Stimulated activated CD4-positive, alpha-beta T cell treated with anti-CD3 and anti-CD28 coated beads, Interleukin-1b, Interleukin-23, amount 100 ng/mL, for 4 hours (primary cell): ENCODE measurements around the gene ADISSP.
A peak's percentile ranks its signal among the peaks of the same experiment; 100 is the strongest.

Experiments used
- DNase-seq, 2 donors: peaks; one replicate each; pipeline ENCODE4 v3.0.0-alpha.2; 2020; ENCODE audit warnings: low read depth in 2 of 2

The ADISSP gene

GRCh38 chr20:3755269-3755668, 12.3 kb downstream of the ADISSP start:
- no peak for DNase-seq

- no peak for DNase-seq
Measured at GRCh38 chr20:3754276-3754630, 13.3 kb downstream of the ADISSP start.

GRCh38 chr20:3753501-3754275, 13.9 kb downstream of the ADISSP start:
- DNase-seq: no peak

- peak; percentile 31 to 48 for DNase-seq
Measured at GRCh38 chr20:3753098-3753497, 14.5 kb downstream of the ADISSP start.

- DNase-seq: no peak
Measured at GRCh38 chr20:3752386-3752759, 15.2 kb downstream of the ADISSP start.

GRCh38 chr20:3751675-3752385, 15.7 kb downstream of the ADISSP start:
- DNase-seq: peak in 1 of 2 donors; percentile 37

- DNase-seq: no peak
Measured at GRCh38 chr20:3751305-3751674, 16.3 kb downstream of the ADISSP start.

GRCh38 chr20:3749689-3750531, 17.6 kb downstream of the ADISSP start:
- no peak for DNase-seq

- no peak for DNase-seq
Measured at GRCh38 chr20:3749087-3749688, 18.4 kb downstream of the ADISSP start.

GRCh38 chr20:3748073-3748472, 19.5 kb downstream of the ADISSP start:
- DNase-seq: no peak

GRCh38 chr20:3747471-3747870, 20.1 kb downstream of the ADISSP start:
- DNase-seq: no peak

- no peak for DNase-seq
Measured at GRCh38 chr20:3745686-3746173, 21.8 kb downstream of the ADISSP start.

GRCh38 chr20:3744806-3745685, 22.5 kb downstream of the ADISSP start:
- DNase-seq: peak; percentile 60 to 66

GRCh38 chr20:3744037-3744436, 23.5 kb downstream of the ADISSP start:
- no peak for DNase-seq

GRCh38 chr20:3743251-3743650, 24.3 kb downstream of the ADISSP start:
- no peak for DNase-seq

GRCh38 chr20:3741836-3742458, 25.6 kb downstream of the ADISSP start:
- no peak for DNase-seq

GRCh38 chr20:3740615-3741301, 26.8 kb downstream of the ADISSP start:
- DNase-seq: no peak

GRCh38 chr20:3739926-3740451, 27.6 kb downstream of the ADISSP start:
- no peak for DNase-seq

GRCh38 chr20:3739054-3739925, 28.3 kb downstream of the ADISSP start:
- DNase-seq: no peak
